Superior temporal gyrus (tissue), 1 donor: ENCODE measurements around the gene SUN3.
"Not testable (repeated sequence)": the region's sequence is repeated elsewhere in the genome, so short reads cannot be mapped to it uniquely, and the experiment has no call there.

Source experiments
- DNase-seq: peaks from one replicate; pipeline ENCODE4 v3.0.0-alpha.2; 2016; ENCODE audit errors: extremely low spot score

The SUN3 gene

DNA sequence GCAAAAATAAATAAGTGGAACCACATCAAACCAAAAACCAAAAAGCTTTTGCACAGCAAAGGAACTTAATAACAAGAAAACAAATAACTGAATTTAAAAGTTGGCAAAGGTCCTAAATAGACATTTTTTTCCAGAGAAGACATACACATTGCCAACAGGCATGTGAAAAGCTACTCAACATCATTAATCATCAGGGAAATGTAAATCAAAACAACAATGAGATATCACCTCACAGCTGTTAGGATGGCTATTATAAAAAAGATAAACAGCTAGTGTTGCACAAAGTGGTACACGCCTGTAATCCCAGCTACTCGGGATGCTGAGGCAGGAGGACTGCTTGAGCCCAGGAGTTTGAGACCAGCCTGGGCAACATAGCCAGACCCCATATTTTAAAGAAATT, 2.2 kb upstream of the SUN3 start:
- DNase-seq, result no peak

DNA sequence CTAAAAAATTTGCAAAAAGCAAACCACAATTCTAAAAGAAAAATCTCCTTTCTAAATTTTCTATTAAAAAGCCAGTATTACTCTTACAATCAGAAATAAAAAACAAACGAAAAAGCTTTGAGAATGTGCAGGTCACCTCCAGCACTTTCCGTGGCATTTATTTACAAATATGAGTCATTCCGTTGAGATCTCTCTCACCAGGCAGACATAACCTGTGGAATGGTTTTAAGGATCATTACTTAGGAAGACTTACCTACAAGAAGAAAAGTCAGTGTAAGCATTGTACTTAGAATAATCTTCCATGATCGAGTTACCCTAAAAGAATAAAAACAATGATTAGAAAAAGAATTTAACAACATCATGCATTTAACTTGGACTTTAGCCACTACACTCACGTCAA, 3.3 kb downstream of the SUN3 start:
- DNase-seq, result no peak

DNA sequence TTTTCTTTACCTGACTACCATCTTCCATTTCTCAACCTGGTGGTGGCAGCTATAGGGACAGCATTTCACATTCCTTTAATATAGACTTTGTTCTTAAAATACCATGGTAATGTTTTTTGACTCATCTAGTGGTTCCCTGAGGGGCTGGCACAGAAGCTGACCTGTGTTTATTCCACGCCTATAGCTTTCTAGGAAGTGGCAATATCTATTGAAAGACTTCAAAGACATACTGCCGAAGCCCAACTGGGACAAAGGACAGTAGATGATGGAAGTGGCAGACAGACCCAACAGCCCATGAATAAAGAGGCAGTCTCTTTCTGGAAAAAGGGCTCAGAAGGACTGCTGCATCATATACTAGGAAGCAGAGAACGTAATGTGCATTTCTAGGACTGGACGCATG, 11.2 kb downstream of the SUN3 start:
- DNase-seq, result no peak

DNA sequence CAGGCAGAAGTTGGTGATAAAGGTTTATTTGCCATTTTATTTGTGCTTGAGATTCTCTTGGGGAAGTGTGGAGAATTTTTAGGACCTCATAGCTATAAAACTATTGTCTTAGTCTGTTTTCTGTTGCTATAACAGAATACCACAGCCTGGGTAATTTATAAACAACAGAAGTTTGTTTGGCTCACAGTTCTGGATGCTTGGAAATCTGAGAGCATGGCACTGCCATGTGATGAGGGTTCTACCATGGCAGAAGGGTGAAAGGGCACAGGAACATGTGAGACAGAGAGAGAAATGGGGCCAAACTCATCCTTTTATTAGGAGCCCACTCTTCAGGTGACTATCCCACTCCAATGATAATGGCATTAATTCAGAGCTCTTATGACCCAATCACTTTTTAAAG, 12.3 kb downstream of the SUN3 start:
- DNase-seq, result no peak

DNA sequence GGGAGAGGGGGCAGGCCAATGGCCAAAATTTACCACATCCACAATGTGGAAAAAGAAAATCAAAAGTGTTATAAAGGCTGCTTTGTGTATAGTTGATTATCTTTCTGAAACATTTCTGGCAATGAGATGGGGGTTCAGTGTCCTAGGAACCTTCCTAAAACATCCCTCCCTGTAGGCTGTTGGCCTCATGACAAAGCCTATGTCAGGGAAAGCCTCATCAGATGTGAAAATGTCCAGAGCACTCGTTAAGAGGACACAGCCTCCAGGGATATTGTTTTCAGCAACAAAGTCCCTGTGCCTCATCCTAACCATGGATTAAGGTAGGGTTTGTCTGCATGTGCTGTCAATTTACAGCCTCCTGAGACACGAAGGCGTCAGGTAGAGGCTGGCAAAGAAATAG, 17.0 kb downstream of the SUN3 start:
- no peak for DNase-seq

DNA sequence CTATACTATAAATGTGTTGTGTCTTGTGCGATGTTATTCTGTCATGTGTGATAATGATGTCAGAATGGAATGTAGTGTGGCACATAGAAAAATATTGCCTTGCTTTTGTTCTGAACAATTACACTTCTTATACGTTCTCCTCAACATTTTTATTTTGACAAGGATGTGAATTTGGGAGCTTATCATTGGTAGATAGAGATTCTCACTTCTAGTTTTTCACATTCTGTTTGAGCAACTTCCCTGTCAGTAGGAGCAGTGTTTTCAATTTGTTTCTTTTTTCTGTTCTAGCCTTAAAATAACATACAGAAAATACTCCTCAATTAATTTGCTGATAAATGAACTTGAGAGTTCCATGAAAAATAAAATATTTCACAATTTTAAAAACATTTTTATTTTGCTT, 17.6 kb downstream of the SUN3 start:
- peak; percentile 8 for DNase-seq

DNA sequence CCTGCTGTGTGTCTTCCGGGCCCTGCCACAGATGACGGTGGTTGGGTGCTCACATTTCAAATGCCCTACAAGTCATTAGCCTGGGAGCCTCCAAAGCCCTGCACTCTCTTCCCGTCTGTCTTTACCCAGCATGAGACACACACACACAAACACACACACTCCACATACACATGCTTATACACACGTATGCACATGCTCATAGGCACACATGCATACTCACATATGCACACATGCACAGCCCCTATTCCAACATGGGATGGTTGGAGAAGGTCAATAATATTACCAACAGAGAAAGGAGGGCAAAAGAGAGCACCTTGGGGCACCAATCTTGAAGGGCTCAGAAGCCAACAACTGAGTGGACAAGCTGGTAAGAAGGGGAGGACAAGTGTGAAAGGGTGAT, 19.0 kb downstream of the SUN3 start:
- no peak for DNase-seq

DNA sequence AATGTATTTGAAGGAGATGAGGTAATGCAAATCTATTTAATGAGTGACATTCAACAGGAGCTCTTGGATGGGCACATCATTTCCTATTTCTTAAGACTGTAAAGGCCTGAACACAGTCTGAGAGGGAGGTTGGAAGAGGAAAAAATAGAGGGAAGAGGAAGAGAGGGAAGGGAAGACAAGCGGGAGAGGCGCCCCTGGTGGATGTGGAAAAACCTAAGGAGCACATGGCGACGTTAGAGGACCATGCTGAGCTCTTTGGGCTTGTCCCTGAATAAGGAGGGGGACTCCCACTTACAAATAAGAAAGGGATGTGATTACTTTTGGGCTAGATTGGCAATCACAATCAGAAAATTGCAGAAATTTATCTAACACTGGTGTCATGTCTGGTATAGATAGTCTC, 19.6 kb downstream of the SUN3 start:
- DNase-seq, result no peak

DNA sequence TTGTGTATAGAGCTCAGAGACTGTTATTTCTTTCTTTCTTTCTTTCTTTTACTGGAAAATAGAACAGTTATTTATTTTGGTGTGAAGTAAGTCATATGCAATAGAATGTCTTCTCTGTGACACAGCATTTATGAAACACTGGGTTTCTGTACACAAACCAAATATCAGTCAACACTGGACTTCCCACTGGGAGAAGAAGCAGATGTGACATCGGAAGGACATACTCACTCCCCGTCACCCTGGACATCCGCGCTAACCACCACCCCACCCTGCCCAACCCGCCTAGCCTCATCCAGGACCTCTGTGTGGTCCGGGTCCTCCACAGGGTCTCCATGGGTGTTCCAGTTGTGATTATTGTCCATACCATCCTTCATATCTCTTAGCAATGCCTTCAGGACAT, 22.0 kb downstream of the SUN3 start:
- no peak for DNase-seq

DNA sequence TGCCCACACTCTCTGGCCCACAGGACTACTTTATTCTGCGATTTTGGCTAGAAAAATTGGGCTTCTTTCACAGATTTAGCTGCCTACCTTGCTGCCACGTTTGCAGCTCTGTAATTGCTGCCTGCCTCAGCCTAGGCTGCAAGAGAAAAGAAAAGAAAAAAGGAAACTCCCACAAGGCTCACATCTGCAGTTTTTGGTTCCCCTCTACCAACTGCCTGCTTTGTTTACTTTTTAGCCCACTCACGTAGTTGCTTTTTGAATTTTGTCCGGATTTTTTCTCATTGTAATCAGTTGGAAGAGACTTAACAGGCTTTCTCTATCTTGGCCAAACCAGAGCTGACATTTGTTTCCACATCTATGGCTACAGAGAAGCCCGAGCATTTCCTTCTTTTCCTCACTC, 24.3 kb downstream of the SUN3 start:
- no peak for DNase-seq

DNA sequence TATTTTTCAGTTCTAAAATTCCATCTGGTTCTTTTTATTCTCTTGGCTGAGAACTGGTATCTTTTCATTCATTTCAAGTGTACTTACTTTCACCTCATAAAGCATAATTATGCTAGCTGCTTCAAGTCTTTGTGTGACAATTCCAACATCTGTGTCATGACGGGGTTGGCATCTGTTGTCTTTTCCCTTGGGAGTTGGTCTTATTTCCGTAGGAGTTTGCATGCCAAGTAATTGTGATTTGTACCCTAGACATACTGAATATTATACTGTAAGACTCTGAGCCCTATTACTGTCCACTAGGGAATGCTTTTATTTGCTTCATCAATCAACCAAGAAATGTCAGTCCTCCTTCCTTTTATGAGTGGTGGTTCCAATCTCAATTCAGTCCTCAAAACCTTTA, 24.9 kb downstream of the SUN3 start:
- DNase-seq, result no peak

DNA sequence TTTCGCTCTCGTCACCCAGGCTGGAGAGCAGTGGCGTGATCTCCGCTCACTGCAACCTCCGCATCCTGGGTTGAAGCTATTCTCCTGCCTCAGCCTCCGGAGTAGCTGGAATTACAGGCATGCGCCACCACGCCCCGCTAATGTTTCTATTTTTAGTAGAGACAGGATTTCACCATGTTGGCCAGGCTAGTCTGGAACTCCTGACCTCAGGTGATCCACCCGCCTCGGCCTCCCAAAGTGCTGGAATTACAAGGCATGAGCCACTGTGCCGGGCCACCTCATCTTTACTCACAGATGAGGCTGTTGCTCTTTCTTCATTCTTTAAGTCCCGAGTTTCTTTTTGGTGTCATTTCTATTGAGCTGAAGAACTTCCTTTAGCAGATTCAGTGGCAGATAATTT, 28.7 kb downstream of the SUN3 start:
- DNase-seq, result not testable (repeated sequence)

DNA sequence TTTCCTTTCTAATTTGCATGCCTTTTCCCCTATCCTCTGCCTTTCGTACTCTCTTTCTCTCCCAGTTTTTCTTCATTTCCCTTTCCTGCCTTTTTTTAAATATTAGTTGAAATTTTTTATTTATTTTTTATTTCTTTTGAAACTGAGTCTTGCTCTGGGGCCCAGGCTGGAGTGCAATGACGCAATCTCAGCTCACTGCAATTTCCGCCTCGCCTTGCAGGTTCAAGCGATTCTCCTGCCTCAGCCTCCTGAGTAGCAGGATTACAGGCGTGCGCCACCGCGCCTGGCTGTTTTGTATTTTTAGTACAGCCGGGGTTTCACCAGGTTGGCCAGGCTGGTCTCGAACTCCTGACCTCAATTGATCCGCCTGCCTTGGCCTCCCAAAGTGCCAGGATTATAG, 29.5 kb downstream of the SUN3 start:
- no peak for DNase-seq

DNA sequence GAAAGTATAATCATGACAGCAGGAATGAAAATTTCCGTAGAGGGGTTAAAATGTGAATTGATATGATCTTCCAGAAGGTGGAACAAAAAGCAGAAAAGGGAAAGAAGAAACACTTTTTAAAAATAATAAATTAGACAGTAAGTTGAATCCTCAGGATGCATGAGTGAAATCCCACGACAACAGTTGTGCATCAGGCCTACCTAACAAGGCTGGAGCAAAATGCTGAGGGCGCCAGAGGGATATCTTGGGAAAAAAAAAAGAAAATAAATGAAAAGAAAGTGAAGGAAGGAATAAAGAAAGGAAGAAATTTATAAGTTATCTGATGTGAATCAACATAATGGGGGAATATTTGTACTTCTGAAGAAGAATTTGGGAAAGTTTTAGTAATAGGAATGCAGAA, 36.5 kb downstream of the SUN3 start:
- DNase-seq, result no peak

DNA sequence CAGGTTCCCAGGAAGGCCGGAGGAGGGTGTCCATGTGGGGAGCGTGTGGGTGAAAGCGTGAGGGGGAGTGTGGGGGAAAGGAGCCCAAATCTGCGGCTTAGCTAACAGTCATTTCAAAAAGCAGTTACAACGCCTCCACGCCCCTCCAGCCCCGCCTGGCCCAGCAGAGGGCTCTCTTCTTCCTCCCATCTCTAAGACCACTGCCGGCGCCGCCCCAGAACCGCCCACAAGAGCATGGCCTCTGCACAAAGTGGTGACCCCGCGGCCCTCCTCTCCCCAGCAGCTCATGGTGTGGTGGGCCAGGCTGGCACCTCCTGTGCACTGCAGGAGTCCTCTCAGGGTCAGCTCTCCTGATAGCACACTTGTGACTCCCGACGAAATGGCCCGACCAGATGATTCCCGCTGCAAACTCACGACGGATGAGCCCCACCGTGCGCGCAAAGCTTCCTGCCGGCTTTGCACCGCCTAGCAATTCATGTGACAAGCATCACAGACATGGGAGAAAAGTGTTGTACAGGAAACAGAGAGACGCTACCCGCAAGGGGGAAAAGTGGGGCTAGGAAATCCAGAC, 37.1 kb downstream of the SUN3 start:
- DNase-seq, result peak; percentile 52

DNA sequence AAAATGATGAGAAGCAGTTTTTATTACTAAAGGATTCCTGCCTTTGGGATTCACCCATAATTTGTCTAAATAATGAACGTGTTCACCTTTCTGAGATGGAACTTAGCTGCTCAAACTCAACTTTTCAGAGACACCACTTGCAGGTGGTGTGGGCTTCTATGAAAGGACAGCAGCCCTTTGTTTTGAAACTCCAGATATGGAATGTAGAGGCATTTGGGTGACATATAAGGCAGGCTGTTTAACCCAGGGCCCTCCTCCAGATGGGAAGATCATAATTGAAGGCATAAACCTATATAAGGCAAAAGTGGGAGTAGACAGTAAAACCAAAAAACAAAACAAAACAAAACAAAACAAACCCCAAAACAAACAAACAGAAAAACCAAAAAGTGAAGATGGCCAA, 37.6 kb downstream of the SUN3 start:
- no peak for DNase-seq

DNA sequence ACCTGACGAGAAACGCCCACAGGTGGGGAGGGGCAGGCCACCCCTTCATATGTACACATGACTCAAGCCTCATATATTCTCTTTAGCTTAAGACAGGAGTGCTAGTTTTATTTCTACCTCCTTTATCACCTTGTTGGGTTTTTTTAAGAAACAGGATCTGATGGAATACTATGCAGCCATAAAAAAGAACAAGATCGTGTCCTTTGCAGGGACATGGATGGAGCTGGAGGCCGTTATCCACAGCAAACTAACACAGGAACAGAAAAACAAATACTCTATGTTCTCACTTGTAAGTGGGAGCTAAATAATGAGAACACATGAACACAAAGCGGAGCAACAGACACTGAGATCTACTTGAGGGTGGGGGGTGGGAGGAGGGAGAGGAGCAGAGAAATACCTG, 38.3 kb downstream of the SUN3 start:
- no peak for DNase-seq

DNA sequence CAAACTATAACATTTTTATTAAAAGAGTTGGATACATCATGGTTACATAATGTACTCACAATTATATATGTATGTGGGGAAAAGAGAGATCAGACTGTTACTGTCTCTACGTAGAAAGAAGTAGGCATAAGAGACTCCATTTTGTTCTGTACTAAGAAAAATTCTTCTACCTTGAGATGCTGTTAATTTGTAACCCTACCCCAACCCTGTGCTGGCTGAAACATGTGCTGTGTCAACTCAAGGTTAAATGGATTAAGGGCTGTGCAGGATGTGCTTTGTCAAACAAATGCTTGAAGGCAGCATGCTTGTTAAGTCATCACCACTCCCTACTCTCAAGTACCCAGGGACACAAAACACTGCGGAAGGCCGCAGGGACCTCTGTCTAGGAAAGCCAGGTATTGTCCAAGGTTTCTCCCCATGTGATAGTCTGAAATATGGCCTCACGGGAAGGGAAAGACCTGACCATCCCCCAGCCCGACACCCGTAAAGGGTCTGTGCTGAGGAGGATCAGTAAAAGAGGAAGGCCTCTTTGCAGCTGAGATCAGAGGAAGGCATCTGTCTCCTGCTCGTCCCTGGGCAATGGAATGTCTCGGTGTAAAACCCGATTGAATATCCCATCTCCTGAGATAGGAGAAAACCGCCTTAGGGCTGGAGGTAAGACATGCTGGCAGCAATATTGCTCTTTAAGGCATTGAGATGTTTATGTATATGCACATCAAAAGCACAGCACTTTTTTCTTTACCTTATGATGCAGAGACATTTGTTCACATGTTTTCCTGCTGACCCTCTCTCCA, 39.1 kb downstream of the SUN3 start:
- not testable (repeated sequence) for DNase-seq

DNA sequence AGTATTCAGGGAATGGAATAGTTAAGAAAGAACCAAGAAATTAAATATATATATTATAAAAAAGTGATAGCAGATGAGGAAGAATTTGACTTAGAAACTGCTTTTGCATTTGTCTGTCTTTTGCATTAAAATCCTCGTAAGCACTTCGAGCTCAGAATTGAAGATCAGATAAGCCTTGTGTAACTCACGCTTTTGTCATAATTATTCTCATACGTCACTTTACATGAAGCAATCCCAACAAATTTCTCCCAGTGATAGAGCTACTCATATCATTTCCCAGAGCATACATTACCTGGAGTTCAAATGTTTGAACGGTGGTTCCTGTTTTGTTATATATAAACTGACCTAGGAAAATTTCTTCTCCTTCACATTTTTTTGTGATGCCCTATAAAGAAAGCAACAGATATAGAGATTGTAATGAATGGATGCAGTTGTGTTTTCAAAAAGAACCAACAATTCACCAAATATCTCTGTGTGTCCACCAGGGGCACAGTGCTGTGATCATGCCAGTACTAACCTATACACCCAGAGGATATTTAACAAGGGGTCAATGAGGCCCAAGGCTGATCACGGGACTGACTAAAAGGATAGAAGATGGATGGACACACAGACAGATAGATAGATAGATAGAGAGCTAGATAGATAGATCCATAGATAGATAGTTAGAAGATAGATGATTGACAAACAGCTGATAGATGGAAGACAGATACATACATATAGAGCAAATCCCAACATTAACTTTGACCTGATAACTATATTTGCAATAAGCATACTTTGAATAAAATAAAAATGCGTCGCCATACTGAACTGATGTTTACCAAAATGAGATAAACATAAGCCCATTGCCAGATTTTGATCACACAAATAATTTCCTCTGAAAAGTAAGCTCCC, 40.2 kb downstream of the SUN3 start:
- no peak for DNase-seq

DNA sequence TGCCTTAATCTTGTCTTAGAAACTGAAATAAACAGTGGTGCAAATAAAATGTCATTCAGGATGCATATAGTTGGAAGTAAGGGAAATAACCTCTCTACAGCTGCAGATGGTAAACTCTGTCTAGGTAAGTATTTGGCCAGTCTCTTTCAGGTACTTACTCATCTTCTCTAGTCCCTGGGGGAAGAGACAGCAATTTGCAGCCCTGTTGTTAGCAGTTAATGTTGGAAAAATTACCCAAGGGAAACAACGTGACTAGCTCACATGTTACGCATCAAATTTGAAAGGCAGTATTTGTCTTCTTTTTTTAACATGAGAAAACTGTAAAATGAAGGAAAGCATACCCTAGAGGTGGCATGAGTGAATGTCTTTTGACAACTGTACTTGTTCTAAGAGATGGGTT, 46.3 kb downstream of the SUN3 start:
- DNase-seq, result no peak

DNA sequence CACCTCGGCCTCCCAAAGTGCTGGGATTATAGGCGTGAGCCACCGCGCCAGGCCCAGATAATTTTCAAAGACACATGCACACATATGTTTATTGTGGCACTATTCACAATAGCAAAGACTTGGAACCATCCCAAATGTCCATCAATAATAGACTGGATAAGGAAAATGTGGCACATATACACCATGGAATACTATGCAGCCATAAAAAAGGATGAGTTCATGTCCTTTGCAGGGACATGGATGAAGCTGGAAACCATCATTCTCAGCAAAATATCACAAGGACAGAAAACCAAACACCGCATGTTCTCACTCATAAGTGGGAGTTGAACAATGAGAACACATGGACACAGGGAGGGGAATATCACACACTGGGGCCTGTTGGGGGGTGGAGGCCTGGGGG, 48.3 kb downstream of the SUN3 start:
- DNase-seq, result not testable (repeated sequence)

DNA sequence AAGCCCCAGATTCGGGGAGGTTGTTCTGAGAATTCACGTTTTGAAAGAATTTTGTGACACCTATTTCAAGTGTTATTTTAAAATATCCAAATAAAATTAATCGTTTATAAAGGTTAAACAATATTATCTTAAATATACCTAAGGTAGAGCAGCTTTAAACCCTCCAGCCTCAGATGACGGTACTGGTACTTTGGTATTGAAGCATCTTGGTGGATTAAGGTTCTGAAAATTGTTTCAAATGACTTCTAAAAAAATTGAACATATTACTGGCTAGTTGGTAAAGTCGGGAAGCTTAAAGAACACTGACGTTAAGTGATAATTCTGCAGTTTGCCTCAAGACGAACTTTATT, 49.1 kb downstream of the SUN3 start:
- DNase-seq, result no peak
